Stimulated activated CD8-positive, alpha-beta memory T cell treated with anti-CD3 and anti-CD28 coated beads, Interleukin-7, amount 100 ng/mL, for 24 hours (primary cell): ENCODE results near the gene NRXN3.
A peak's percentile ranks its signal among the peaks of the same experiment; 100 is the strongest.

Source experiments
- DNase-seq: peaks from one replicate; pipeline ENCODE4 v3.0.0-alpha.2; 2020; ENCODE audit warnings: low read depth

NRXN3 gene

GRCh38 chr14:78933948-78934524 lies 763.9 kb downstream of the NRXN3 start:
- DNase-seq: no peak

GRCh38 chr14:78946949-78947348 lies 776.8 kb downstream of the NRXN3 start:
- DNase-seq: no peak

GRCh38 chr14:78947681-78948080 lies 777.5 kb downstream of the NRXN3 start:
- DNase-seq: no peak

- DNase-seq: no peak
Observed at GRCh38 chr14:78950649-78951048, 780.5 kb downstream of the NRXN3 start.

- no peak for DNase-seq
Observed at GRCh38 chr14:78951602-78952001, 781.4 kb downstream of the NRXN3 start.

GRCh38 chr14:78959674-78960264 lies 789.6 kb downstream of the NRXN3 start:
- peak; percentile 17 for DNase-seq

- DNase-seq: no peak
Observed at GRCh38 chr14:78967111-78967809, 797.1 kb downstream of the NRXN3 start.

GRCh38 chr14:78968265-78968664 lies 798.1 kb downstream of the NRXN3 start:
- DNase-seq: no peak

- no peak for DNase-seq
Observed at GRCh38 chr14:78970677-78971076, 800.5 kb downstream of the NRXN3 start.

- DNase-seq: no peak
Observed at GRCh38 chr14:78972440-78972839, 802.3 kb downstream of the NRXN3 start.

- no peak for DNase-seq
Observed at GRCh38 chr14:78974691-78975090, 804.5 kb downstream of the NRXN3 start.

GRCh38 chr14:78975734-78976133 lies 805.6 kb downstream of the NRXN3 start:
- no peak for DNase-seq

- no peak for DNase-seq
Observed at GRCh38 chr14:78978896-78979295, 808.7 kb downstream of the NRXN3 start.

GRCh38 chr14:78982551-78982950 lies 812.4 kb downstream of the NRXN3 start:
- no peak for DNase-seq

- DNase-seq: no peak
Observed at GRCh38 chr14:78983126-78983525, 813.0 kb downstream of the NRXN3 start.

GRCh38 chr14:78985668-78986381 lies 815.7 kb downstream of the NRXN3 start:
- DNase-seq: no peak

- no peak for DNase-seq
Observed at GRCh38 chr14:78986989-78987388, 816.8 kb downstream of the NRXN3 start.

- DNase-seq: no peak
Observed at GRCh38 chr14:78989221-78989620, 819.0 kb downstream of the NRXN3 start.

GRCh38 chr14:78992867-78993266 lies 822.7 kb downstream of the NRXN3 start:
- no peak for DNase-seq

- no peak for DNase-seq
Observed at GRCh38 chr14:78997811-78998210, 827.6 kb downstream of the NRXN3 start.

- DNase-seq: no peak
Observed at GRCh38 chr14:79009286-79009685, 839.1 kb downstream of the NRXN3 start.

GRCh38 chr14:79011091-79011919 lies 841.1 kb downstream of the NRXN3 start:
- no peak for DNase-seq
